Upper lobe of left lung (tissue), 6 donors: ENCODE results near the gene CNPY4. TPM values are rescaled to one million over a fixed set of nuclear protein-coding genes. Genes with fewer than 3 reads are reported as not detected.
A peak's percentile ranks its signal among the peaks of the same experiment; 100 is the strongest.
"Not testable (repeated sequence)": the region's sequence is repeated elsewhere in the genome, so short reads cannot be mapped to it uniquely, and the experiment has no call there.

Experiments used
- ATAC-seq, 2 donors: fragments of 200-7000 bp; cut with Tn5 transposase; one replicate each; pipeline ENCODE4 v1.9.1; 2022; ENCODE audit warnings: mild to moderate bottlenecking in 2 of 2, moderate library complexity in 2 of 2; ENCODE audit not compliant: low FRiP score in 2 of 2
- DNase-seq, 2 donors: peaks; one replicate each; pipeline ENCODE4 v3.0.0-alpha.2; 2019 to 2020
- H3K27ac ChIP-seq, 4 donors: fragments of 200-600 bp; sonication (generic); one replicate each; pipeline ENCODE4 v1.5.1; 2016 to 2019
- H3K27me3 ChIP-seq, 4 donors: fragments of 200-600 bp; sonication (generic); one replicate each; pipeline ENCODE4 v1.5.1; 2017 to 2019
- H3K36me3 ChIP-seq, 4 donors: fragments of 200-600 bp; sonication (generic); one replicate each; pipeline ENCODE4 v1.5.1; 2016 to 2019
- H3K4me1 ChIP-seq, 4 donors: fragments of 200-600 bp; sonication (generic); one replicate each; pipeline ENCODE4 v1.5.1; 2018 to 2019
- H3K4me3 ChIP-seq, 4 donors: fragments of 200-600 bp; sonication (generic); one replicate each; pipeline ENCODE4 v1.5.1; 2017 to 2019; ENCODE audit warnings: mild to moderate bottlenecking in 2 of 4, moderate library complexity in 1 of 4
- H3K9me3 ChIP-seq, 4 donors: fragments of 200-600 bp; sonication (generic); one replicate each; pipeline ENCODE4 v1.5.1; 2018 to 2019
- EP300 ChIP-seq, 4 donors: sonication (generic); formaldehyde crosslinking; IDR thresholded peaks; one replicate each; pipeline ENCODE4 v1.5.1; 2017; ENCODE audit warnings: antibody characterized with exemption in 4 of 4, control low read depth in 2 of 4
- POLR2A ChIP-seq, 4 donors: fragments of 450-650 bp; IDR thresholded peaks; one replicate each; pipeline ENCODE4 v1.5.1; 2016 to 2017; ENCODE audit warnings: antibody characterized with exemption in 4 of 4, mild to moderate bottlenecking in 2 of 4
- POLR2AphosphoS5 ChIP-seq, 2 donors: sonication (generic); formaldehyde crosslinking; IDR thresholded peaks; one replicate each; pipeline ENCODE4 v1.5.1; 2017; ENCODE audit warnings: antibody characterized with exemption in 2 of 2
- WGBS, 2 donors: methylation state at CpG; one replicate each; pipeline ENCODE4 v1.1.5; 2017 to 2018; 5-methylcytosine and 5-hydroxymethylcytosine counted together
- total RNA-seq, 6 donors: library from RNA; depleted of rRNA in 4 of 6; stranded (reverse); fragments of >200 nt in 4 of 6; gene quantifications; one replicate each; pipeline versions ENCODE4 v1.1.0 to v1.2.1, GENCODE V29; 2016 to 2021
- TF ChIP-seq, protein P1 (sequence below), 6 experiments: fragments of 450-650 bp in 4 of 6; fragments of 200-600 bp in 2 of 6; sonication (generic) in 2 of 6; IDR thresholded peaks; one replicate each; pipeline ENCODE4 v1.5.1; 2016 to 2019; ENCODE audit warnings: antibody characterized with exemption in 6 of 6
- donor health status: DM: no; HTN: no; CAD: no; lungs with moderate emphysema.
- donor health status: DM: no; HTN: yes; CAD: no; lungs with severe emphysema.

The CNPY4 gene
- total RNA-seq, 6 donors from 2014 or later, result 2.9 to 14.6 (median 6.5) TPM

- peak in 1 of 2 donors; percentile 20 for ATAC-seq
- TF ChIP-seq EP300 (IDR thresholded peaks at IDR 0.05), result no peak
- TF ChIP-seq POLR2AphosphoS5 (IDR thresholded peaks at IDR 0.05), result no peak
- TF ChIP-seq, protein P1, sequence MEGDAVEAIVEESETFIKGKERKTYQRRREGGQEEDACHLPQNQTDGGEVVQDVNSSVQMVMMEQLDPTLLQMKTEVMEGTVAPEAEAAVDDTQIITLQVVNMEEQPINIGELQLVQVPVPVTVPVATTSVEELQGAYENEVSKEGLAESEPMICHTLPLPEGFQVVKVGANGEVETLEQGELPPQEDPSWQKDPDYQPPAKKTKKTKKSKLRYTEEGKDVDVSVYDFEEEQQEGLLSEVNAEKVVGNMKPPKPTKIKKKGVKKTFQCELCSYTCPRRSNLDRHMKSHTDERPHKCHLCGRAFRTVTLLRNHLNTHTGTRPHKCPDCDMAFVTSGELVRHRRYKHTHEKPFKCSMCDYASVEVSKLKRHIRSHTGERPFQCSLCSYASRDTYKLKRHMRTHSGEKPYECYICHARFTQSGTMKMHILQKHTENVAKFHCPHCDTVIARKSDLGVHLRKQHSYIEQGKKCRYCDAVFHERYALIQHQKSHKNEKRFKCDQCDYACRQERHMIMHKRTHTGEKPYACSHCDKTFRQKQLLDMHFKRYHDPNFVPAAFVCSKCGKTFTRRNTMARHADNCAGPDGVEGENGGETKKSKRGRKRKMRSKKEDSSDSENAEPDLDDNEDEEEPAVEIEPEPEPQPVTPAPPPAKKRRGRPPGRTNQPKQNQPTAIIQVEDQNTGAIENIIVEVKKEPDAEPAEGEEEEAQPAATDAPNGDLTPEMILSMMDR (IDR thresholded peaks at IDR 0.05), result peak in 1 of 6 experiments; percentile 31
- Histone ChIP-seq H3K9me3 (no peaks in the 10 kb centered on the region), H3K36me3 (peaks cover 0 to 6% (median 0%) of the 10 kb centered on the region in 4 donors), H3K4me1 (peaks cover 18 to 39% (median 28%) of the 10 kb centered on the region in 4 donors), H3K27me3 (no peaks in the 10 kb centered on the region), H3K27ac (peak overlapping the region; percentile 94 to 98 (median 96)), H3K4me3 (peak overlapping the region; percentile 67 to 98 (median 95))
- 18 to 24% methylated on average over 19 to 21 of the region's 29 CpGs for WGBS, 2 donors
- no peak for DNase-seq
These were observed 7.0 kb downstream of the CNPY4 start for GRCh38 chr7:100126239-100126930.

DNA sequence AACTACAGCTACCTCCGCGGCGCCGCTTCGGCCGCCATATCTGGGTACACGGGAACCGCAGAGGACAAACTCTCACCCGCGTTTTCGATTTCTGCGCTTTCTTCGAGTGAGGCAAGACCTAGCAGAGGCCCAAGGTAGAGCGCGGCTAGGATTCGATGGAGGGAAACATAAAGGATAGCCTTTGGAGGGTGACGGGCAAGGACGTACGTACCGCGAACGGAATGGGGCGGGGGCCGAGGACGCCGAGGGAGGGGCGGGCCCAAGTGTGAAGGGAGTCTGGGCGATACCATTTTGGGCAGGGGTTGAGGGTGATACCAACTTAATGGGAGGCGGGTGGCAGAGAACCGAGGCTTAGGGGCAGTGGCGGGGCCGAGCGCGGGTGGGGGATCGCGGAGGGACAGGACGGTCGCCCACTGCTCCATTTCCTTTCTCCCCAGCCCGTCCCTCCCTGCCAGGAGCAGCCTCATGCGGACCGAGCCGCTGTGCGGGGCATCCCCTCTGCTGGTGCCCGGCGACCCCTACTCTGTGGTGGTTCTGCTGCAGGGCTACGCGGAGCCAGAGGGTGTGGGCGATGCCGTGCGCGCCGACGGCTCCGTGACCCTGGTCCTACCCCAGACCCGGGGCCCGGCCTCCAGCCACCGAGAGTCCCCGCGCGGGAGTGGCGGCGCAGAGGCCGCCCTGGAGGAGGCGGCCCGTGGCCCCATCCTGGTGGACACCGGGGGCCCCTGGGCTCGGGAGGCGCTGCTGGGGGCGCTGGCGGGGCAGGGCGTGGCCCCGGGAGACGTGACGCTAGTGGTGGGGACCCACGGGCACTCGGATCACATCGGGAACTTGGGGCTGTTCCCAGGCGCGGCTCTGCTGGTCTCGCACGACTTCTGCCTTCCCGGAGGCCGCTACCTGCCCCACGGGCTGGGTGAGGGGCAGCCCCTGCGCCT lies 7.8 kb downstream of the CNPY4 start, which contains the start of gene MBLAC1:
Gene MBLAC1 (plus strand): TSS at position 37 of the 935 bp plus-strand sequence. CDS start 429 bp downstream, at position 466.
- ATAC-seq (peak; percentile 98), DNase-seq (peak; percentile 85 to 93)
- H3K4me3 ChIP-seq, result peak within 1 kb of the TSS; percentile 67 to 98 (median 95)
- H3K27me3 ChIP-seq, result no peaks in the 10 kb centered on the region
- H3K36me3 ChIP-seq, result peaks cover 0 to 6% (median 0%) of the 10 kb centered on the region in 4 donors
- no peaks in the 10 kb centered on the region for H3K9me3 ChIP-seq
- H3K4me1 ChIP-seq, result peaks cover 18 to 40% (median 28%) of the 10 kb centered on the region in 4 donors
- WGBS, 2 donors, result 0 to 1% methylated on average over 16 to 73 of the region's 85 CpGs
- H3K27ac ChIP-seq, result peak within 1 kb of the TSS; percentile 94 to 98 (median 96)
- TF ChIP-seq POLR2AphosphoS5 (IDR thresholded peaks at IDR 0.05) (peak; percentile 81 to 82), POLR2A (IDR thresholded peaks at IDR 0.05) (peak in 2 of 4 donors; percentile 35 to 64)
- TF ChIP-seq, protein P1 (IDR thresholded peaks at IDR 0.05), result no peak

DNA sequence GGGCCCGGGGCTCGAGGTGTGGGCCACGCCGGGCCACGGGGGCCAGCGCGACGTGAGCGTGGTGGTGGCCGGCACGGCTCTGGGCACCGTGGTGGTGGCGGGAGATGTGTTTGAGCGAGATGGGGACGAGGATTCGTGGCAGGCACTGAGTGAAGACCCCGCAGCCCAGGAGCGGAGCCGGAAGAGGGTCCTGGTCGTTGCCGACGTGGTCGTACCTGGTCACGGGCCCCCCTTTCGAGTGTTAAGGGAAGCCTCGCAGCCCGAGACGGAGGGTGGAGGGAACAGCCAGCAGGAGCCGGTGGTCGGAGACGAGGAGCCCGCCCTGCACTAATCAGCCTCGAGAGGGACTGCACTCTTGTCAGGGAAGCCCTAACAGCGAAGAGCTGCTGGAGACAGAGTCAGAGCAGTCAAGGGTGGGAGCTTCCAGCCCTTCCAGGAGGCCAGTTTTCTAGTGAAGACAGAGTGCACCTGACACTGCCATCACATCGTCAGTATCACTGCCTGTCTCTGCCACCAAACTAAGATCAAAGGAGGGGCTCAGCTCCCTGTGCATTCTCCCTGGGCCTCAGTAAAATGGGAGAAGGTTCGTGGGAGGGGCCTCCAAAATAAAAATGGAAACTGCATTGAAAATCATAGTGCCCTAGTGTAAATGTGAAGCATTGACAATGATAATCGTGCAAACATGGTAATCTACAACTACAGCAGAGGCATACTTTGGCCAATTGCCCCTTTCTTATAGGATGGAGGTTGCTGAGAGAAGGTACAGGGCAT lies 8.6 kb downstream of the CNPY4 start:
- peak overlapping the region; percentile 94 to 98 (median 96) for H3K27ac ChIP-seq
- 4 to 5% methylated on average over 19 to 27 of the region's 37 CpGs for WGBS, 2 donors
- DNase-seq (no peak), ATAC-seq (peak in 1 of 2 donors; percentile 3)
- no peaks in the 10 kb centered on the region for H3K27me3 ChIP-seq
- H3K36me3 ChIP-seq, result no peaks in the 10 kb centered on the region
- TF ChIP-seq EP300 (IDR thresholded peaks at IDR 0.05) (no peak), POLR2A (IDR thresholded peaks at IDR 0.05) (no peak), POLR2AphosphoS5 (IDR thresholded peaks at IDR 0.05) (no peak)
- TF ChIP-seq, protein P1 (IDR thresholded peaks at IDR 0.05), result no peak
- peaks cover 18 to 40% (median 28%) of the 10 kb centered on the region in 4 donors for H3K4me1 ChIP-seq
- peak overlapping the region; percentile 67 to 98 (median 95) for H3K4me3 ChIP-seq
- no peaks in the 10 kb centered on the region for H3K9me3 ChIP-seq

DNA sequence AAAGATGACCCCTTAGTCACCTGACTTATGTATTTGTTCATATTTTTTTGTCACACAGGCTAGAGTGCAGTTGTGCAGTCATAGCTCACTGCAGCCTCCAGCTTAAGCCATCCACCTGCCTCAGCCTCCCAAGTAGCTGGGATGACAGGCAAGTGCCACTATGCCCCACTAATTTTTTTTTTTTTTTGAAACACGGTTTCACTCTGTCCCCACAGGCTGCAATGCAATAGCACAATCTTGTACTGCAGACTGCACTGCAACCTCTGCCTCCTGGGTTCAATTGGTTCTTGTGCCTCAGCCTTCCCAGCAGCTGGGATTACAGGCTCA lies 9.2 kb downstream of the CNPY4 start:
- ATAC-seq (no peak), DNase-seq (no peak)
- Histone ChIP-seq H3K9me3 (no peaks in the 10 kb centered on the region), H3K27me3 (no peaks in the 10 kb centered on the region), H3K27ac (no peak overlapping the region), H3K4me1 (peaks cover 18 to 40% (median 28%) of the 10 kb centered on the region in 4 donors), H3K36me3 (no peaks in the 10 kb centered on the region), H3K4me3 (no peak overlapping the region)
- 63% methylated on average over 1 of the region's 1 CpG for WGBS, 2 donors
- no peak for TF ChIP-seq EP300 (IDR thresholded peaks at IDR 0.05)

DNA sequence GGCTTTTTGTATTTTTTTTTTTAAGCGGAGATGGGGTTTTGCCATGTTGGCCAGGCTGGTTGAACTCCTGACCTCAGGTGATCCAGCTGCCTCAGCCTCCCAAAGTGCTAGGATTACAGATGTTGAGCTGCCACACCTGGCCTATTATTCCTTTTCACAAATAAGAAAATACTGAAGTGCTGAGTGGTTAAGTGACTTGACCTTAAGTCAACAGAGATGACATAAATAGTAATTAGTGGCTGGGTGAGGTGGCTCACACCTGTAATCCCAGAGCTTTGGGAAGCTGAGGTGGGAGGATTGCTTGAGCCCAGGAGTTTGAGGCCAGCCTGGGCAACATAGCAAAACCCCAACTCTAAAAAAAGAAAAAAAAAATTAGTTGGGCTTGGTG lies 10.8 kb downstream of the CNPY4 start:
- ATAC-seq, DNase-seq, H3K36me3 ChIP-seq, H3K27me3 ChIP-seq, H3K4me3 ChIP-seq, H3K9me3 ChIP-seq, H3K27ac ChIP-seq: not testable (repeated sequence)
- WGBS, 2 donors, result 100% methylated on average over 1 of the region's 1 CpG
- H3K4me1 ChIP-seq, result peaks cover 18 to 34% (median 28%) of the 10 kb centered on the region in 4 donors
